Measurements from ENCODE around the gene LRRC4C.

Gene LRRC4C

DNA sequence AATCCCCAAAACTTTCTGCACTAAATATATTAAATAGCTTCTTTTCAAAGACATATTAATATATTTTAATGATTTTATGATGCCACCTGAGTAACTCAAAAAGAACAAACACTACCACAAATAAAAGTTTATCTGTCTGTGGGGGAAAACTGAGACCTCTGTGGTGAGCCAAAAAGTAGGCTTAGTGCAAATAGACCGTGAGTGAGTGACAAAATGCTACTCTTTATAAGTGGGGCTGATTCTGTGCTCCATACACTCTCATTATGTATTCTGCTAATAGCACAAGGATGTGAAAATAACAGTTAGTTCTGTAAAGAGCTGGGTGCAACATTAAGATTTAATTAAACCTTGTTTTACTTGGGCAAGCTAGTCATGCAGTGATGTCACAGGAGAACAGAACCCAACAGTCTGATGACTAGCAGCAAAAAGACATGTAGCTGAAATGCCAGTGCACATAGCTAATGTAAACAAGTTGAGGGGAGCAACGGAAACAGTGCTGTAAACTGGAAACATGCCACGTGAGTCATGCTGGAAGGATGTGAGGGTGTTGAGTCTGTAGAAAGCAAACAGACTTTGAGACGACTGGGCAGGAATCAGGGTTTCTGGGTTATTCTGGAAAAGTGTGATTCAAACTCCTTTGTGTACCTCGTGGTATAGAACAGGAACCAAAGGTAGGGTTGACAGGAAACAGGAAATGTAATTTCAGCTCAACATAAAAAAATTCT, 1130.4 kb downstream of the LRRC4C start:
- no peak for DNase-seq

GRCh38 chr11:40323241-40323640, 1136.2 kb downstream of the LRRC4C start:
- DNase-seq, result no peak

GRCh38 chr11:40321537-40321936, 1137.9 kb downstream of the LRRC4C start:
- no peak for DNase-seq

- no peak for DNase-seq
These were observed 1143.3 kb downstream of the LRRC4C start for GRCh38 chr11:40316171-40316570.

- DNase-seq, result no peak
These were observed 1144.3 kb downstream of the LRRC4C start for GRCh38 chr11:40315122-40315521.

GRCh38 chr11:40314327-40314726, 1145.1 kb downstream of the LRRC4C start:
- no peak for DNase-seq

DNA sequence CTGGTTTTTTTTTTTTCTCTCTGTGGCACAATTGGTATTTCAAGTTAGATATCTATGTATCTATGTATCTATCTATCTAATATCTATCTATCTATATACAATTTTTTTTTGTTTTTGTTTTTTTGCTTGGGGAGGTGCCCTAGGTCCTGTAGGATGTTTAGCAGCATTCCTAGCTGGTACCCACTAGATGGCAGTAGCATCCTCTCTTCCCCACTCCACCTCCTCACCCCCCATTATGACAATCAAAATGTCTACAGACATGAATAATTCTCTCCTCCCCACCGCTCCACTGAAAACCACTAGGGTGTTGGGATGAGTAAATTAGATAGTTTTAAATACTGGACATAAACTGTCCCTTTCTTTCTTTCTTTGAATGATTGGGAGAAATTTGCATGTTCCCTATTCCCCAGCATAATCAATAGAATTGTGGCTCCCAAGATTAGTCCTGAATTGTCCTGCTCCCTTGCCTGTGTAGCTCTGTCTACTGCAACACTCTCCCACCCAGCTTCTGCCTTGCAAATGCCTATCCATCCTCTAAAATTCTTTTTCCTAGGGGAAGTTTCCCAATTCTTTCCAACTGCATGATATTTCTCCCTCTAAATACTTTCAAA, 1152.4 kb downstream of the LRRC4C start:
- no peak for DNase-seq

DNA sequence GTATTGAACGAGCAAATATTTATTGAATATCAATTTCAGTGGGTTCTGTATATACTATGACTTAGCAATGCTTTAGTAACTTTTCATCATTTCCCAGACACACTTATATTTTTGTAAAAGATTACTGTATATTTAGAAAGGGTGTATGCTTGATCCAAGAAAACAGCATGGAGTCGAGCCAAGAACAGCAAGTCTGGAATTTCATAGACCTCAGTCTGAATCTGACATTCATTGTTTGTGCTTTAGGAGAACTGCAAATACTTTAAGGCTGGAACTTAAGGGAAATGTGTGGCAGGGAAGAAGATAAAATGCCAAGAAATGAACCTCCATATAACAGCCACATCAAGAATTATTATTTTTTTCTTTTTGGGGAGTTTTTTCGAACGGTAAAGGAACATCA, 1156.8 kb downstream of the LRRC4C start:
- no peak for DNase-seq

DNA sequence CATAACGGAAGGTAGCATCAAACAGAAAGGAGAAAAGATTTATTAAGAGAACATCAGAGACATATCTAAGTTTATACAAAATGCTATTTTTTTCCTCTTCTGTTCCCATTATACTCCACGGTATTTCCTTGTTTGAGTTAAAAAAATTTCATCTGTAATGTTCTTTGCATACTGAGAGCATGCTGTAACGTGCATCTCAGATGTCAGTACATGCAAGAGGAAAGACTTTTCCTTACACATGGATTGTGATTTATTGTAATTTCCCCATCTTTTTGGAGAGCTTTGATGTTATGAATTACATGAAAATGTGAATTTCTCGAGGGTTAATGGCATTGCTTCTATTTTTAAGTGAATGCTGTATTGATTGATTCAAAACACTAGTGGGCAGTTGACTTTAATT, 1164.0 kb downstream of the LRRC4C start:
- no peak for DNase-seq

- DNase-seq, result no peak
These were observed 1164.7 kb downstream of the LRRC4C start for GRCh38 chr11:40294741-40295140.

- no peak for DNase-seq
These were observed 1165.1 kb downstream of the LRRC4C start for GRCh38 chr11:40294349-40294735.

GRCh38 chr11:40293655-40294348, 1165.7 kb downstream of the LRRC4C start:
- DNase-seq, result no peak

GRCh38 chr11:40292721-40293508, 1166.5 kb downstream of the LRRC4C start:
- DNase-seq, result no peak

GRCh38 chr11:40291741-40292140, 1167.7 kb downstream of the LRRC4C start:
- DNase-seq, result no peak

- DNase-seq, result no peak
These were observed 1168.1 kb downstream of the LRRC4C start for GRCh38 chr11:40291329-40291728.

DNA sequence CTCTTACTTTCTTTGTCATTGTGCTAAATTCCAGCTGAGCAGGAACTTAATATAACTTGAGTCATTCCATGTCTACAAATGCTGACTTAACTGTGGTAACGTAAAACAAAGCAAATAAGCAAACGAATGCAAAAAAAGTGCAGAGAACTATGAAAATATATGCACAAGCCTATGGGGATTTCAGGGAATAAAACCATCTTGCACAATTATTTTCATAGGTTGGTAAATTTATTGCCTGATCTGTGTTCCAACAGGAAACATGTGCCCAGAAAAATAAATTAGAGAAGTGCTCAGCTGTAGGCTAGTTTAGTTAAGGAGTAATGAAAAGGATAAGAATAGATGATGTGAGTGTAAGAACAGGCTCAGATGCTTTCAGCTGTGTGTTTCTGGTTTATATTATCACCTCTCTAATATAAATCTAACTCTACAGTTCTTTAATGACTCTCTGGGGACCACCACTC, 1169.3 kb downstream of the LRRC4C start:
- DNase-seq, result no peak

GRCh38 chr11:40289370-40289769, 1170.1 kb downstream of the LRRC4C start:
- DNase-seq, result no peak

DNA sequence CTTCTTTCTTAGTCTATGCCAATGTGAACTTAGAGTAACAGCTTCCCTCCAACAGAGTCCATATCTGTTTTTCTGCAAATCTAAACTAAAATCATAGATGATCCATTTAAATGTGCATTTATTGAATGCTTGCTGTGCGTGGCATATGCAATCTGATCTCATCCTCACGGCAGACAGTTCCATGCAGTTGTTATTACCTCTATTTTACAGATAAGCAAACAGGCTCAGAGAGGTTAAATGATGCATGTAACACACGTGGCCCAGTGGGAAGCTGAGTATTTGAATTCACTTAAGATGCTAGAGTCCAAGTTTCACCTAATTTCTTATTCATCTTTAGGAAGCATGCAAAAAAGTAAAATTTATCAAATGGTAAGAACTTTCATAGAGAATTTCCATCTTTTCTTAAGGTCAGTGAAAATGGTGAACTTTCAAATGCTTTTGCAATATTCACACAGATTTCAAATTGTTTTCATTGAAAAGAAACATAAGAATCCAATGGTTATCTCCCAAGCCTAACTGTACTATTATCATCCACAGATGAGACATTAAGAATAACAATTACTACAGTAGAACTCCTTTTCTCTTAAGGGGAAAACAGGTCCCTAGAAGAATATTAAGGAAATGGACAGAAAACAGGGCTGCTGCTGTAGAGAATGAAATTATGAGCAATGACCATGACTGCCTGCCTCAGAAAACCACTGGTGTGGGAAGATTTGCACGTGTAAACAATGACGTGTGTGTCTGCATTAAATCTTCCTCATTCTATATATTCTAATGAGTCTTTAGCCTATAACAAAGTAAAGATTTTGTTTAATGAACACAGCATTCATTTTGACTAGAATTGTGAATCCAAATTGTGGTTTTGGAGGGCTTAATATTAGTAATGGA, 1171.3 kb downstream of the LRRC4C start:
- no peak for DNase-seq

GRCh38 chr11:40286137-40286536, 1173.3 kb downstream of the LRRC4C start:
- DNase-seq, result no peak

DNA sequence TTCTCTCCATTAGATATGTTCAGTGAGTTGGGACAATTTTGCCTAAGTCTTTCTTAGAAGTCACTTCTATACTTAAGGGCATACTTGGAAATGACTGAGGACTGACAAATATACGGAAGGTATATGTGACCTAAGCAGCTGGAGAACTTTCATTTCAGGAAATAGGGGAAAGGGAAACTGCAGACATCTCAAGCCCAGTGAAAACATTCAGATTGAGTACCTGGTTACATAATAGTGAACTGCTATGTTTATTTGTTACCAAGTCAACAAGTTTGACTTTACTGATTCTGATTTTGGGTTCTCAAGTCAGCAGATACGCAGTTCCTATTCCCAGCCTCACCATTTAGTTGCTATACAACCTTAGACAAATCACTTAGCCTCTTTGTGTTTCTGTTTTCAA, 1173.9 kb downstream of the LRRC4C start:
- no peak for DNase-seq

DNA sequence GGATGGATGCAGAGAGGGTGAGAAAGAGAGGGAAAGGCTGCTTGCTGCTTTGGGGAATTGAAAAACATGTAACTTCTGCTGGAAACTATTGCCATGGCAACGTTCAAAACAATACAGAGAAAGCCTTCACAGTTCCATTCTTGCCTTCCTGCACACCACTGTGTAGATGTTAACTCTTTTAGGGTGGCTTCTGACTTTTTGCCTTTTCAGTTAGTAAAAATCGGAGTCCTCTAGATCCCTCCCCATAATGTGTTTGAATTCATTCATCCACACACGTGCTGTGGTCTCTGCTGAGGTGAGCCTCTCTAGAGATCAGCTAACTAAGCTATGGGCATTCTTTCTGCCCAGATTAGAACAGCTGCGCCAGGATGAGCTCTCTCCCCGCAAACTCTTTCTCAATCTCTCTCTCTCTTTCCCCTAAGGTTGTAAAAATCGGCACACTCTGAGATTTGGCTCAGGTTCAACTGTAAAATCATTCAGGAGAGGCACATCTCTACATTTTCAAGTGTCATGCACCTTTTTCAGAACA, 1178.3 kb downstream of the LRRC4C start:
- DNase-seq, result no peak

All from CD4-positive, alpha-beta T cell treated with Interleukin-6 for 4 hours (primary cell).